ENCODE data around the gene SCD5.

The SCD5 gene

GRCh38 chr4:82599336-82599735 lies 199.3 kb downstream of the SCD5 start:
- no peaks in the 10 kb centered on the region for H3K27me3 ChIP-seq (ENCODE audit: insufficient read depth, poor library complexity, severe bottlenecking)
- H3K27ac ChIP-seq (replicated peaks) = no peak overlapping the region
- H3K4me3 ChIP-seq (replicated peaks; ENCODE audit: insufficient read depth, low read length) = no peak overlapping the region
- DNase-seq (ENCODE audit: low read depth in 1 of 2, low spot score in 1 of 2) = no peak
- TF ChIP-seq REST (IDR thresholded peaks at IDR 0.05; ENCODE audit: insufficient replicate concordance, low read depth) (no peak), GABPA (IDR thresholded peaks at IDR 0.05; ENCODE audit: low read depth) (no peak), CTCF (IDR thresholded peaks at IDR 0.05; ENCODE audit: insufficient read depth, low read length) (no peak), SPI1 (IDR thresholded peaks at IDR 0.05; ENCODE audit: borderline replicate concordance, low read depth) (no peak), POLR2AphosphoS5 (IDR thresholded peaks at IDR 0.05; ENCODE audit: low read depth) (no peak)

GRCh38 chr4:82594456-82594855 lies 204.1 kb downstream of the SCD5 start:
- TF ChIP-seq SPI1 (IDR thresholded peaks at IDR 0.05; ENCODE audit: borderline replicate concordance, low read depth) (no peak), CTCF (IDR thresholded peaks at IDR 0.05; ENCODE audit: insufficient read depth, low read length) (no peak), GABPA (IDR thresholded peaks at IDR 0.05; ENCODE audit: low read depth) (no peak), POLR2AphosphoS5 (IDR thresholded peaks at IDR 0.05; ENCODE audit: low read depth) (no peak), REST (IDR thresholded peaks at IDR 0.05; ENCODE audit: insufficient replicate concordance, low read depth) (no peak)
- no peak overlapping the region for H3K4me3 ChIP-seq (replicated peaks; ENCODE audit: insufficient read depth, low read length)
- DNase-seq (ENCODE audit: low read depth in 1 of 2, low spot score in 1 of 2) = no peak
- H3K27ac ChIP-seq (replicated peaks) = no peak overlapping the region
- peaks cover 9% of the 10 kb centered on the region for H3K27me3 ChIP-seq (ENCODE audit: insufficient read depth, poor library complexity, severe bottlenecking)

- no peak for DNase-seq (ENCODE audit: low read depth in 1 of 2, low spot score in 1 of 2)
- H3K27ac ChIP-seq (replicated peaks) = no peak overlapping the region
- H3K4me3 ChIP-seq (replicated peaks; ENCODE audit: insufficient read depth, low read length) = no peak overlapping the region
- peaks cover 10% of the 10 kb centered on the region for H3K27me3 ChIP-seq (ENCODE audit: insufficient read depth, poor library complexity, severe bottlenecking)
- TF ChIP-seq POLR2AphosphoS5 (IDR thresholded peaks at IDR 0.05; ENCODE audit: low read depth) (no peak), CTCF (IDR thresholded peaks at IDR 0.05; ENCODE audit: insufficient read depth, low read length) (no peak), REST (IDR thresholded peaks at IDR 0.05; ENCODE audit: insufficient replicate concordance, low read depth) (no peak), SPI1 (IDR thresholded peaks at IDR 0.05; ENCODE audit: borderline replicate concordance, low read depth) (no peak), GABPA (IDR thresholded peaks at IDR 0.05; ENCODE audit: low read depth) (no peak)
Observed at GRCh38 chr4:82593411-82593810, 205.2 kb downstream of the SCD5 start.

Measured in HL-60 (cell line).